ENCODE measurements around the gene SLBP. TPM values are rescaled to one million over a fixed set of nuclear protein-coding genes. Genes with fewer than 3 reads are reported as not detected.

The SLBP gene
- total and polyA plus RNA-seq, 2 donors (not counting 3 experiments of a cell fraction or from before 2014, with no cell fraction given) = 48.3 to 63.1 TPM

GRCh38 chr4:1718095-1718850 lies 6.2 kb upstream of the SLBP start:
- H3K4me2 ChIP-seq (ENCODE audit: insufficient read depth, low read length) = no peak overlapping the region
- no peaks in the 10 kb centered on the region for H3K27me3 ChIP-seq (ENCODE audit: control insufficient read depth in 2 of 2, insufficient read depth in 2 of 2, low read length in 2 of 2)
- H3K9me1 ChIP-seq (replicated peaks; ENCODE audit: control insufficient read depth, extremely low read depth, insufficient read depth, low read length) = no peaks in the 10 kb centered on the region
- ChIA-PET POLR2A (no interaction called here), CTCF (interaction anchor here (4.6 kb wide), 1 partner anchor 25 kb away, joined by 15 read pairs; no protein-coding TSS in a partner anchor)
- H2AFZ ChIP-seq (ENCODE audit: low read depth, low read length) = no peak overlapping the region
- FAIRE-seq (no peak), DNase-seq (ENCODE audit: low read depth, low spot score) (no peak)
- intact Hi-C loops (cut with micrococcal nuclease) = no loop called here
- dilution Hi-C loops (cut with MboI; ENCODE audit: extremely low pct_ligation_motif_present, low sequenced_read_pairs) = no loop called here
- H3K4me1 ChIP-seq (ENCODE audit: control insufficient read depth, extremely low read depth, insufficient read depth, low read length) = peaks cover 22% of the 10 kb centered on the region
- TF ChIP-seq, protein P1, sequence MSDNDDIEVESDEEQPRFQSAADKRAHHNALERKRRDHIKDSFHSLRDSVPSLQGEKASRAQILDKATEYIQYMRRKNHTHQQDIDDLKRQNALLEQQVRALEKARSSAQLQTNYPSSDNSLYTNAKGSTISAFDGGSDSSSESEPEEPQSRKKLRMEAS (IDR thresholded peaks at IDR 0.05; ENCODE audit: insufficient read depth, insufficient read length) = no peak
- no peak for TF ChIP-seq POLR2A (IDR thresholded peaks at IDR 0.05; ENCODE audit: low read depth, low read length)
- no peak for TF ChIP-seq GATA2 (IDR thresholded peaks at IDR 0.05; ENCODE audit: insufficient read depth, insufficient read length, low read depth, low read length)
- TF ChIP-seq EZH2 (IDR thresholded peaks at IDR 0.05; ENCODE audit: borderline replicate concordance, low read depth, low read length, severe bottlenecking) = no peak
- TF ChIP-seq MYC (IDR thresholded peaks at IDR 0.05; ENCODE audit: low read depth, low read length) = no peak
- no peak for TF ChIP-seq CTCF (IDR thresholded peaks at IDR 0.05; ENCODE audit: extremely low read depth in 1 of 2, insufficient read depth in 1 of 2, low read depth in 1 of 2, low read length in 2 of 2)
- no peak for TF ChIP-seq JUN (IDR thresholded peaks at IDR 0.05; ENCODE audit: borderline replicate concordance, insufficient read depth, insufficient read length, low read depth)
- TF ChIP-seq POLR2AphosphoS5 (IDR thresholded peaks at IDR 0.05; ENCODE audit: insufficient read depth, low read depth, low read length) = no peak
- no peak for TF ChIP-seq FOS (IDR thresholded peaks at IDR 0.05; ENCODE audit: borderline replicate concordance, insufficient read depth, low read length)
- peaks cover 0 to 14% of the 10 kb centered on the region in 2 experiments for H3K36me3 ChIP-seq (ENCODE audit: control insufficient read depth in 2 of 2, extremely low read depth in 1 of 2, insufficient read depth in 2 of 2, low read length in 2 of 2)
- no peaks in the 10 kb centered on the region for H4K20me1 ChIP-seq (replicated peaks; ENCODE audit: control insufficient read depth, extremely low read depth, insufficient read depth, low read length)
- H3K27ac ChIP-seq (ENCODE audit: insufficient read depth, low read depth, low read length) = no peak overlapping the region
- H3K9ac ChIP-seq (replicated peaks; ENCODE audit: extremely low read depth, insufficient read depth, low read length) = no peak overlapping the region
- BruUV-seq (replicated peaks) = no TSS peak
- H3K9me3 ChIP-seq (replicated peaks; ENCODE audit: control insufficient read depth, insufficient read depth, low read length) = no peaks in the 10 kb centered on the region
- no peak overlapping the region for H3K4me3 ChIP-seq (replicated peaks in 1 of 3; ENCODE audit: insufficient read depth in 1 of 3, low read depth in 1 of 3, low read length in 3 of 3)
- H3K79me2 ChIP-seq (ENCODE audit: control insufficient read depth, insufficient read depth, low read length) = peaks cover 47% of the 10 kb centered on the region

Measured in endothelial cell of umbilical vein (primary cell).